ENCODE results near the gene EFNA1. TPM values are rescaled to one million over a fixed set of nuclear protein-coding genes. Genes with fewer than 3 reads are reported as not detected.

EFNA1 gene
- total RNA-seq, 1 donor from 2014 or later: 0.34 TPM

DNA sequence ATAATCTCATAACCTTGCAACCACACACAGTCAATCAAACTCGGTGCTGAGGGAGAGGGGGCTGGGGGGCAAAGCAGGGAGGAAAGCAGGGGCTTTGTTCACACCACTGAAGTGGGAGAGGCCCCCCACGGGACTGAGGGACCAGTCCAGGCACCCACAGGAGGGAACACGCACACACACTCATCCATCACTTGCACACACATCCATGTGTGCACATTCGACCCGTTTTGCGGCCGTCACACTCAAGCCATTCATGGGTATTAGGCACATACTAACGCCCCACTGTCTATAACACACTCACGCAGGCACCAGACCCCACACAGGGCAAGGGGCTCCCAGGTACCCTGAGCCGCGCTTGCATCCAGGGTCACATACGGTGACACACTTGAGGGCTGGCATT is 35.0 kb upstream of the EFNA1 start:
- H3K27me3 Mint-ChIP-seq (ENCODE audit: insufficient read depth, low read depth): peaks cover 10% of the 10 kb centered on the region
- Histone ChIP-seq H3K27me3 (peaks cover 23% of the 10 kb centered on the region), H3K4me3 (no peak overlapping the region), H3K9me3 (ENCODE audit: low read depth) (no peaks in the 10 kb centered on the region), H3K27ac (no peak overlapping the region), H3K79me2 (ENCODE audit: low read depth) (no peaks in the 10 kb centered on the region), H3F3A (ENCODE audit: low read depth) (peaks cover 8% of the 10 kb centered on the region), H3K36me3 (no peaks in the 10 kb centered on the region), H2AFZ (replicated peaks) (no peak overlapping the region), H3K9ac (no peak overlapping the region), H3K4me1 (peaks cover 10% of the 10 kb centered on the region), H3K4me2 (no peak overlapping the region), H4K20me1 (ENCODE audit: low read depth) (no peaks in the 10 kb centered on the region)
- no peaks in the 10 kb centered on the region for H3K9me3 Mint-ChIP-seq
- H3K36me3 Mint-ChIP-seq: no peaks in the 10 kb centered on the region
- no peak for DNase-seq (ENCODE audit: low spot score)
- peaks cover 31% of the 10 kb centered on the region for H3K4me1 Mint-ChIP-seq
- H3K27ac Mint-ChIP-seq: no peak overlapping the region
- TF ChIP-seq CTCF (IDR thresholded peaks at IDR 0.05): no peak
- TF ChIP-seq EZH2phosphoT487 (IDR thresholded peaks at IDR 0.05): no peak
- peak overlapping the region; percentile 2 for H3K4me3 Mint-ChIP-seq

- peak overlapping the region; percentile 75 for H2AFZ ChIP-seq (replicated peaks)
- no peak overlapping the region for H3K4me3 ChIP-seq
- no peaks in the 10 kb centered on the region for H4K20me1 ChIP-seq (ENCODE audit: low read depth)
- H3K27me3 ChIP-seq: peaks cover 23% of the 10 kb centered on the region
- H3K9ac ChIP-seq: no peak overlapping the region
- H3K27ac Mint-ChIP-seq: no peak overlapping the region
- no peaks in the 10 kb centered on the region for H3K9me3 ChIP-seq (ENCODE audit: low read depth)
- H3K4me1 Mint-ChIP-seq: peaks cover 31% of the 10 kb centered on the region
- no peaks in the 10 kb centered on the region for H3K36me3 Mint-ChIP-seq
- H3K9me3 Mint-ChIP-seq: no peaks in the 10 kb centered on the region
- H3K4me1 ChIP-seq: peaks cover 10% of the 10 kb centered on the region
- peaks cover 8% of the 10 kb centered on the region for H3F3A ChIP-seq (ENCODE audit: low read depth)
- no peaks in the 10 kb centered on the region for H3K79me2 ChIP-seq (ENCODE audit: low read depth)
- H3K27me3 Mint-ChIP-seq (ENCODE audit: insufficient read depth, low read depth): peaks cover 8% of the 10 kb centered on the region
- H3K4me2 ChIP-seq: no peak overlapping the region
- H3K36me3 ChIP-seq: no peaks in the 10 kb centered on the region
- peak overlapping the region; percentile 53 for H3K4me3 Mint-ChIP-seq
- TF ChIP-seq EZH2 (IDR thresholded peaks at IDR 0.05) (no peak), CTCF (IDR thresholded peaks at IDR 0.05) (peak; percentile 51)
- DNase-seq (ENCODE audit: low spot score): peak; percentile 69
- H3K27ac ChIP-seq: no peak overlapping the region
Measured at GRCh38 chr1:155093911-155094621, 33.6 kb upstream of the EFNA1 start.

- no peaks in the 10 kb centered on the region for H3K9me3 Mint-ChIP-seq
- H3K4me1 Mint-ChIP-seq: peaks cover 31% of the 10 kb centered on the region
- H3K4me3 Mint-ChIP-seq: no peak overlapping the region
- peaks cover 8% of the 10 kb centered on the region for H3K27me3 Mint-ChIP-seq (ENCODE audit: insufficient read depth, low read depth)
- Histone ChIP-seq H3K9ac (no peak overlapping the region), H2AFZ (replicated peaks) (no peak overlapping the region), H3K27me3 (peaks cover 23% of the 10 kb centered on the region), H3K27ac (no peak overlapping the region), H3K4me2 (no peak overlapping the region), H3K9me3 (ENCODE audit: low read depth) (no peaks in the 10 kb centered on the region), H3K4me3 (no peak overlapping the region), H3F3A (ENCODE audit: low read depth) (peaks cover 8% of the 10 kb centered on the region), H3K36me3 (no peaks in the 10 kb centered on the region), H3K4me1 (peaks cover 10% of the 10 kb centered on the region), H3K79me2 (ENCODE audit: low read depth) (no peaks in the 10 kb centered on the region), H4K20me1 (ENCODE audit: low read depth) (no peaks in the 10 kb centered on the region)
- H3K27ac Mint-ChIP-seq: no peak overlapping the region
- no peak for DNase-seq (ENCODE audit: low spot score)
- TF ChIP-seq EZH2 (IDR thresholded peaks at IDR 0.05) (no peak), EZH2phosphoT487 (IDR thresholded peaks at IDR 0.05) (no peak), CTCF (IDR thresholded peaks at IDR 0.05) (no peak)
- H3K36me3 Mint-ChIP-seq: no peaks in the 10 kb centered on the region
Measured at GRCh38 chr1:155094622-155094948, 33.1 kb upstream of the EFNA1 start.

Measured in neural progenitor cell (in vitro differentiated cells).